NB4 (cell line): ENCODE measurements around the gene TRAF3.

Experiments used
- DNase-seq: peaks from one replicate; pipeline ENCODE4 v3.0.0; 2010; ENCODE audit warnings: low read depth
- H3K4me3 ChIP-seq: one replicate; pipeline ENCODE4 v1.5.1; 2011; ENCODE audit warnings: mild to moderate bottlenecking, low read depth, low read length, moderate library complexity
- MYC ChIP-seq: IDR thresholded peaks from 2 replicates; pipeline ENCODE4 v1.6.1; 2011; ENCODE audit warnings: low read depth, low read length
- POLR2A ChIP-seq: IDR thresholded peaks from 2 replicates; pipeline ENCODE4 v1.6.1; 2011; ENCODE audit warnings: mild to moderate bottlenecking; ENCODE audit not compliant: insufficient read length; ENCODE audit errors: extremely low read depth
- TF ChIP-seq, protein P1 (sequence below): IDR thresholded peaks from 2 replicates; pipeline ENCODE4 v1.6.1; 2011; ENCODE audit warnings: low read depth, low read length
- TF ChIP-seq, protein P2 (sequence below): IDR thresholded peaks from one replicate; pipeline ENCODE4 v1.5.1; 2012; ENCODE audit warnings: low read depth, low read length

The TRAF3 gene

DNA sequence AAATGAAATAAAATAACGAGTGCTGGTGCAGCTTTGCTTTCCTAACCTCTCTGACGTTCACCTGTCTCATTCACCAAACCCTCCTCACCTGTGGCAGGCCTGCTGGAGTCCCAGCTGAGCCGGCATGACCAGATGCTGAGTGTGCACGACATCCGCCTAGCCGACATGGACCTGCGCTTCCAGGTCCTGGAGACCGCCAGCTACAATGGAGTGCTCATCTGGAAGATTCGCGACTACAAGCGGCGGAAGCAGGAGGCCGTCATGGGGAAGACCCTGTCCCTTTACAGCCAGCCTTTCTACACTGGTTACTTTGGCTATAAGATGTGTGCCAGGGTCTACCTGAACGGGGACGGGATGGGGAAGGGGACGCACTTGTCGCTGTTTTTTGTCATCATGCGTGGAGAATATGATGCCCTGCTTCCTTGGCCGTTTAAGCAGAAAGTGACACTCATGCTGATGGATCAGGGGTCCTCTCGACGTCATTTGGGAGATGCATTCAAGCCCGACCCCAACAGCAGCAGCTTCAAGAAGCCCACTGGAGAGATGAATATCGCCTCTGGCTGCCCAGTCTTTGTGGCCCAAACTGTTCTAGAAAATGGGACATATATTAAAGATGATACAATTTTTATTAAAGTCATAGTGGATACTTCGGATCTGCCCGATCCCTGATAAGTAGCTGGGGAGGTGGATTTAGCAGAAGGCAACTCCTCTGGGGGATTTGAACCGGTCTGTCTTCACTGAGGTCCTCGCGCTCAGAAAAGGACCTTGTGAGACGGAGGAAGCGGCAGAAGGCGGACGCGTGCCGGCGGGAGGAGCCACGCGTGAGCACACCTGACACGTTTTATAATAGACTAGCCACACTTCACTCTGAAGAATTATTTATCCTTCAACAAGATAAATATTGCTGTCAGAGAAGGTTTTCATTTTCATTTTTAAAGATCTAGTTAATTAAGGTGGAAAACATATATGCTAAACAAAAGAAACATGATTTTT is 128.2 kb downstream of the TRAF3 start:
- no peak overlapping the region for H3K4me3 ChIP-seq
- TF ChIP-seq POLR2A (no peak), MYC (no peak)
- TF ChIP-seq, protein P1, sequence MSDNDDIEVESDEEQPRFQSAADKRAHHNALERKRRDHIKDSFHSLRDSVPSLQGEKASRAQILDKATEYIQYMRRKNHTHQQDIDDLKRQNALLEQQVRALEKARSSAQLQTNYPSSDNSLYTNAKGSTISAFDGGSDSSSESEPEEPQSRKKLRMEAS: no peak
- TF ChIP-seq, protein P2, sequence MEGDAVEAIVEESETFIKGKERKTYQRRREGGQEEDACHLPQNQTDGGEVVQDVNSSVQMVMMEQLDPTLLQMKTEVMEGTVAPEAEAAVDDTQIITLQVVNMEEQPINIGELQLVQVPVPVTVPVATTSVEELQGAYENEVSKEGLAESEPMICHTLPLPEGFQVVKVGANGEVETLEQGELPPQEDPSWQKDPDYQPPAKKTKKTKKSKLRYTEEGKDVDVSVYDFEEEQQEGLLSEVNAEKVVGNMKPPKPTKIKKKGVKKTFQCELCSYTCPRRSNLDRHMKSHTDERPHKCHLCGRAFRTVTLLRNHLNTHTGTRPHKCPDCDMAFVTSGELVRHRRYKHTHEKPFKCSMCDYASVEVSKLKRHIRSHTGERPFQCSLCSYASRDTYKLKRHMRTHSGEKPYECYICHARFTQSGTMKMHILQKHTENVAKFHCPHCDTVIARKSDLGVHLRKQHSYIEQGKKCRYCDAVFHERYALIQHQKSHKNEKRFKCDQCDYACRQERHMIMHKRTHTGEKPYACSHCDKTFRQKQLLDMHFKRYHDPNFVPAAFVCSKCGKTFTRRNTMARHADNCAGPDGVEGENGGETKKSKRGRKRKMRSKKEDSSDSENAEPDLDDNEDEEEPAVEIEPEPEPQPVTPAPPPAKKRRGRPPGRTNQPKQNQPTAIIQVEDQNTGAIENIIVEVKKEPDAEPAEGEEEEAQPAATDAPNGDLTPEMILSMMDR: no peak
- no peak for DNase-seq

DNA sequence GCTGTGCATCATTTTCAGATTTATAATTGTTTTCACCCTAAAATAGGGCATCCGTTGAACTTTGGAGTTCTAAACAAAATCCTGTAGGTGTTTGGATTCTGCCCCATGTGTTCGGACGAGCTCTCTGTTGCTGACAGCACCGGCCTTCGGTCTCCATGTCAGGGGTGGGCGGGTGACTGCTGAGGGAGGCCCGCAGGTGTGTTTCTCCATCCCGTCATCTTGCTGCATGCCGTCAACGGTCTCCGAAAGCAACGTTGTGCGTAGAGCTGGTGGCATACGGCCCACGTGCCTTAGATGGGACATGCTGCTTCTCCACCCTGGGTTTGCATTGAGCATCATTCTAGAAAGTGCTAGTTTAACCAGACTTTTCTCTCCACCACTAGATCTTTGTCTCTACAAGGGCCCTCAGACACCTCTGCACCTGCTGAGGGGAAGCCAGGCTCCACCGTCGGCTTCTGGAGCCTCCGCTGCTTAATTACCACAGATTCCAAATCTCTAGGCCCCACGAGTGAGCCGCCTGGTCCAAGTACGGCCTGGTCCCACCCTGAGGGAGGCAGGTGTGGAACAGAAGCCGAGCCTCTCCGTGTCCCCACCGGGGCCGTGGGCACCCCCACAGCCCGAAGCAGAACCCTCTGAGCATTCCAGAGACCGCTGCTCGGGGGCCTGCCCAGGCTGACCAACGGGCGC is 129.5 kb downstream of the TRAF3 start:
- TF ChIP-seq, protein P2: no peak
- TF ChIP-seq, protein P1: no peak
- no peak for TF ChIP-seq POLR2A
- TF ChIP-seq MYC: no peak

DNA sequence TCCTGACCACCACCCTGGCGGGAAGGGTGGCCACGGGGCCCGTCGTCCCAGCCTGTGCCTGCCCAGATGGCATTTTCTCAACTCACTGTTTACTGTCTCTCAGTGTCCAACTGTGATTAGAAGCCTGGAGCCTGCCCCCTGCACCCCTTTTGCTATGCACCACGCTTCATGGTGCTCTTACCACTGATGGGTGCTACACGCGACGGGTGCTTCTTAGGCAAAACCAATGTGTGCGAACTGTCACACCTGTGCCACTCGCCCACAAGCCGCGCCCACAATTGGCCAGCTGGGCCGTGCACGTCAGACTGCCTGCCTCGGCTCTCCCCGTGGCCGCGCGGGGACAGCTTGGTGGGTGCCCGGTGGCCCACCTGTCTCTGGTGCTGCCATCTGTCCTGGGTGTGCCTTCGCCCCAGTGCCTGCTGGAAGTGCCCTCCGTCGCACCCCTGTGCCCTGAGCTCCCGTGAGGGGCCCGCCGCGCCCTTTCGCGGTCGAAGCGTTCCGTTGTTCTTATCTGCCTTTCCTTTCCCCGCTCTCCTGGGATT is 130.1 kb downstream of the TRAF3 start:
- H3K4me3 ChIP-seq: no peak overlapping the region
- DNase-seq: no peak
- TF ChIP-seq, protein P1: no peak
- TF ChIP-seq MYC: no peak
- TF ChIP-seq, protein P2: no peak
- no peak for TF ChIP-seq POLR2A

More for the DNA sequence above, 129.5 kb downstream of the TRAF3 start:
- H3K4me3 ChIP-seq: no peak overlapping the region
- DNase-seq: no peak

DNA sequence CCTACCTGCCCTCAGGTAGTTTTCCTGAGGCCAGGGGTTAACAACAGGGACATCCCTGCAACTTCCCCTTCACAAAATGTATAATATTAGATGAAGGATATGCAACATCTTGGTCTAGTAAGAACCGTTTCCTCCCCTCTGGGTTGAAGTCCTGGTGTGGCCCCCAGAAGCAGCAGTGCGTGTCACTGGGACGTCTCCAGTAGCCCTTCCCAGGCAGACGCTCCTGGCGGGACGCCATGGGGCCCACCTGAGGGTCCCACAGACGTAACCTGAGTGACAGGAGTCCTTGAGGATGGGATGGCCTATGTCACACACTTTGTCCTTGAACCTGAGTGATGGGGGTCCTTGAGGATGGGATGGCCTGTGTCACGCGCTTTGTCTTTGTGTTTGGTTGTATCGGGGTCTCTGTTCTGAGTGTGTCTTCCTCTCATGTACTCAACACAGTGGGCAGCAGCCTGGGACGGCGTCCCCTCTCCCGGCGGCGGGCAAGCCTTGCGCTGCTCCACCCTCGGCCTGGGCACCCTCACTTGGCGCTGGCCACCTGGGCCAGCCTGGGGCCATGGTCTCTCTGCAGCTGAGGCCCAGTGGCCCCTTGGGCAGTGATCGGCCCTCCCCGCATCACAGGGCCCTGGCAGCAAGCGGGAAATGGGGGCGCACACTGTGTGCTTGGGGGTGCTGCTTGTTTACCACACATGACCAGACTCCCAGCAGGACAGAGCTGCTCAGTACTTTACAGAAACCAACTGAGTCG is 130.9 kb downstream of the TRAF3 start:
- TF ChIP-seq MYC (no peak), POLR2A (no peak)
- TF ChIP-seq, protein P1: no peak
- TF ChIP-seq, protein P2: no peak
- no peak overlapping the region for H3K4me3 ChIP-seq

More for the DNA sequence above, 130.9 kb downstream of the TRAF3 start:
- no peak for DNase-seq
